GM10266 (cell line): ENCODE results near the gene OR2S2.

ENCODE experiments used
- DNase-seq: peaks from one replicate; pipeline ENCODE4 v3.0.0; 2012; ENCODE audit errors: extremely low spot score
- CTCF ChIP-seq: IDR thresholded peaks from 2 replicates; pipeline ENCODE4 v1.5.1; 2012; ENCODE audit warnings: mild to moderate bottlenecking, low read depth; ENCODE audit not compliant: control insufficient read depth, insufficient read depth; ENCODE audit errors: missing control alignments

The OR2S2 gene

GRCh38 chr9:35930989-35931388, 27.0 kb downstream of the OR2S2 start:
- no peak for TF ChIP-seq CTCF
- DNase-seq = no peak

DNA sequence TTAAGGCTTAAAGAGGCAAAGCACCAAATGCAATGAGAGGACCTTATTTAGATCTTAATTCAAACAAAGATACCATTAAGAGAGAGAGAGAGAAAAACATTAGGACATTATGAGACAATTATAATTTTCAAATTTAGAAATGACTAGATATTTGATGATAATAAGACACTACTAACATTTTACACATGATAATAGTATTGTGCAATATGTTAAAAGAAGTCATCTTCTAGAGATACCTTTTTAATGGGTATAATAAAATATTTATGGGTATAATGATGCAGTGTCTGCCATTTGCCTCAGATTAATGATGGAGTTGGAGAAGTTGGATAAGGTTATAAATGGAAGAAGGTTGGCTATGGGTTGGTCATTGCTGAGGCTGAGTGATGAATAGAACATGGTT, 27.4 kb downstream of the OR2S2 start:
- DNase-seq = no peak
- TF ChIP-seq CTCF = no peak

DNA sequence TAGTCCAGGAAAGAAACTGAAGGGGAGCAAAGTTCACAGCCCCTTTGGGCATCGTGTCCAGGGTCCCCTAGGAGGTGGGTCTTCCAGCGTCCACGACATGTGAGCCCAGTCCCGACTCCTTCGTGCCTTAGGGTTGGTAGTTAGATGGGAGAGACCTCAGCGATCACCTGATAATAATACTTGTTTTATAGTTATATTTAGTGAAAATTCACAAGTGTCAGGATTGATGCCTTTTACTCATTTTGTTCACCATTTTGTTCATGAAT, 28.6 kb downstream of the OR2S2 start:
- DNase-seq = no peak
- no peak for TF ChIP-seq CTCF

- DNase-seq = no peak
- TF ChIP-seq CTCF = no peak
Observed at GRCh38 chr9:35928591-35929452, 29.1 kb downstream of the OR2S2 start.

- DNase-seq = no peak
- no peak for TF ChIP-seq CTCF
Observed at GRCh38 chr9:35923927-35924763, 33.8 kb downstream of the OR2S2 start.

DNA sequence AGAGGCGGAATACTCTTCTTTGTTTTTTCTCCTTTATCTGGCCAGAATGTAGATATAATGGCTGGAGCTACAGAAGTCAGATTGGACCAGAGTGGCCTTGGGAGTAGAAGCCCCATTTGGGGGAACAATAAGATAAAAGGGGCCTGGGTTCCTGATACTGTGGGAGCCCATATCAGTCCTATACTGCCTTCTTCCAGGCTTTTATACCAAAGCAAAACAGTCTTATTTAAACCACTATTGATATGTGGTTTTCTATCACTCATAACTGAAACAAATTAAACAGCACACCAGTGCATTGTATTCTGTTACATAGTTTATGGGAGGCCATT, 34.4 kb downstream of the OR2S2 start:
- no peak for TF ChIP-seq CTCF
- DNase-seq = no peak

- DNase-seq = no peak
- TF ChIP-seq CTCF = no peak
Observed at GRCh38 chr9:35920051-35920620, 37.8 kb downstream of the OR2S2 start.
